Activated CD8-positive, alpha-beta memory T cell treated with anti-CD3 and anti-CD28 coated beads for 36 hours (primary cell): Measurements from ENCODE around the gene ORM1. TPM values are rescaled to one million over a fixed set of nuclear protein-coding genes. Genes with fewer than 3 reads are reported as not detected.

Experiments used
- CTCF ChIA-PET: fragments of 350-600 bp; sonication (Branson Sonifier 250); formaldehyde crosslinking; loops from one replicate; lab custom pipeline; 2021; ENCODE audit warnings: antibody characterized with exemption; lab: Charles Lee
- POLR2A ChIA-PET: fragments of 350-600 bp; sonication (Branson Sonifier 250); formaldehyde crosslinking; loops from one replicate; lab custom pipeline; 2021; ENCODE audit warnings: antibody characterized with exemption; lab: Charles Lee
- total RNA-seq, 2 experiments: library from RNA; stranded (reverse); gene quantifications; one replicate each; pipeline ENCODE4 v1.2.3, GENCODE V29; 2021

Gene ORM1
- total RNA-seq, 2 experiments from 2014 or later, result not detected

GRCh38 chr9:114348261-114348905 lies 25.5 kb downstream of the ORM1 start:
- ChIA-PET POLR2A (interaction anchor here (0.6 to 3.1 kb wide), 3 partner anchors 16 to 38 kb away, joined by 3 to 48 read pairs (median 3); partner anchors contain the start of gene AKNA), CTCF (interaction anchor here (0.8 to 2.7 kb wide), 11 partner anchors 9 to 57 kb away, joined by 3 to 20 read pairs (median 4); partner anchors contain the start of gene AKNA)

- ChIA-PET CTCF (interaction anchor here (0.8 to 2.7 kb wide), 11 partner anchors 10 to 57 kb away, joined by 3 to 20 read pairs (median 4); partner anchors contain the start of gene AKNA), POLR2A (interaction anchor here (0.6 to 3.1 kb wide), 5 partner anchors 15 to 41 kb away, joined by 3 to 48 read pairs (median 3); partner anchors contain the start of gene AKNA)
Observed at GRCh38 chr9:114348906-114349482, 26.1 kb downstream of the ORM1 start.

DNA sequence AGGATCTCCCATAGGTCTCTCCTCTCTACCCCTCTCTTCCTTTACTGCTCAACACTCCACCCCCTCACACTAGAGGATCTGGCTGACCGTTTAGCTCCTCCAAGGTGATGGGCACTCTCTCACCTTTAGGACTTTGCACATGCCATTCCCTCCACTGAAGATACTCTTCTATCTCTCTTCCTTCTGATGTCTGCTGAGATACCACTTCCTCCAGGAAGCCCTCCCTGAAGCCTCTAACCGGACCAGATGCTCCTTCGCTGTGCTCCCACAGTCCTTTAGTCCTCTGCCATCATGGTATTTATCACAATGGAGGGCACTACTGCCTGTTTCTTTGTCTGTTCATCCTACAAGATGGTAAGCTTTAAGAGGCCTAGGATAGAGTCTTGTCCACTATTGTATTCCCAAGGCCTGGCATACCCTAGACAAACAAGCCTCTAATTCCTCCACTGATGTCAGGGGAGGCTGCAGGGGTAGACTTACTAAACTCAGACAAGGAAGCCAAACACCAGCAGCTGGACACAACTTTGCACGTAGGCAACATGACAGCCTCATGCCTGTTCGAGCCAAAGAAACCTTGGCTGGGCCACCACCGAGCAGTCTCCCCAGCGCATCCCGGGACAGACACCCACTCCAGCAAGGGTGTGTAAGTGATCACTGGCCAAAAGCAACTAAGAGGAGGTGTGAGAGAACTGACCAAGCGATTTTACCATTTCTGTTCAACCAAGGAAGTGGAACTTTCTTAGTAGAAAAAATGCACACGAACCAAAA lies 27.0 kb downstream of the ORM1 start:
- ChIA-PET CTCF (interaction anchor here (0.9 to 2.7 kb wide), 9 partner anchors 11 to 238 kb away, joined by 3 to 20 read pairs (median 4); partner anchors contain the start of genes AKNA and ATP6V1G1), POLR2A (interaction anchor here (0.8 to 3.1 kb wide), 5 partner anchors 15 to 155 kb away, joined by 3 to 48 read pairs (median 3); partner anchors contain the start of gene AKNA)

DNA sequence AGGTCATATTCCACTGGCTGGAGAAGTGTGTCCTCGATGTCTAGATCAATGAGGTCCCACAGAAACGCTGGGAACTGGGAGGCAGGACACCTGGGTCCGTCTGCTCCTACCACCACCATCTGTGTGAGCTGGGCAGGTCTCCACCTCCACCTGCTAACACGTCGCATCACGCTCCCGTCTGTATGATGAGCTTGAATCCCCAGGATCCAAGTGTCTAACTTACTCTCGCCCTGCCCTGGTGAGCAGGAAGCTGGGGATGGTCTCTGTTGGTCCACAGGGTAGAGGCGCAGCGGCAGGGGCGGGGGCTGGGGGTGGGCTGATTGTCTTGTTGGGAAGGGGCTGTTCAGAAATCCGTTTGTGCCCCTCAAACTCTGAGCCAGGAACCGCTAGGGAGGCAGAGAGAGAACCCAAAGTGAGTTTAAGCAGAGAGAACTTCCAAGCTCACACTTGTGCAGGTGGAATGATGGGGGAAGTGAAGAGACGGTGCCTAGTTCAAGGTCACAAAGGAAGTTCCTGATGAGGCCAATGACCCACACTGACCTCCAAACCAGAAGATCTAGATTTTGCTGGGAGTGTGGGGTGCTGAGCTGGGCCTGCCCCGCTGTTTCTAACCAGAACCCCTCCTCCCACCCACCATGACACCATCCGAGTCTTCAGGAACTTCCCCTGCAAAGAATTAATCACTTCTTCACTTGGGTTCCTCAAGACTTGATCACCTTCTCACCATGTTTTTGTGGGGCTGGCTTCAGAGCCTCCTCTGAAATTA lies 27.9 kb downstream of the ORM1 start:
- CTCF ChIA-PET, result interaction anchor here (0.9 to 2.7 kb wide), 8 partner anchors 11 to 237 kb away, joined by 3 to 20 read pairs (median 4); partner anchors contain the start of genes AKNA and ATP6V1G1
- POLR2A ChIA-PET, result interaction anchor here (0.8 to 3.1 kb wide), 5 partner anchors 13 to 154 kb away, joined by 3 to 48 read pairs (median 3); partner anchors contain the start of gene AKNA

- ChIA-PET POLR2A (no interaction called here), CTCF (interaction anchor here (0.7 to 1.3 kb wide), 3 partner anchors 11 to 21 kb away, joined by 3 to 4 read pairs (median 3); no protein-coding TSS in a partner anchor)
Observed at GRCh38 chr9:114351932-114352331, 29.0 kb downstream of the ORM1 start.

GRCh38 chr9:114355821-114356220 lies 32.9 kb downstream of the ORM1 start:
- POLR2A ChIA-PET, result no interaction called here
- CTCF ChIA-PET, result interaction anchor here (0.9 to 1.2 kb wide), 4 partner anchors 12 to 50 kb away, joined by 3 to 5 read pairs (median 3); no protein-coding TSS in a partner anchor

DNA sequence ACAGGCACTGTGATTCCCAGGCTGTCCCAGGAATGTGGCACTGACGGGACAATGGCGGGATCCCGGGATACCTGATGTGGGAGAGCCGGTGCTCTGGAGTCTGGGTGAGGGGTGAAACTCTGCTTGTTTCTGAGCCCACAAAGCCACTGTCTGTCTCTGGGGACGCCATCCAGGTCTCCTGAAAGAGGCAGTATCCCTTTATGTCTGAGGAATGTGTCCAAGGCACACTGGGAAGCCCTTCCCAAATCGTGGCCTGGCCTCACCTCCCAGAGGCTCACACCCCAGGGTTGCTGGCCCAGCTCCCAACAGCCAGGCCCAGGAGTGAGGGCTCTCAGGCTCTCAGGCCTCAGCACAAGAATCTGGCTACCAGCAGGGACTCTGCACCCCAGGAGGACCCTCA lies 33.9 kb downstream of the ORM1 start:
- CTCF ChIA-PET, result interaction anchor here (0.9 to 1.0 kb wide), 2 partner anchors 29 to 49 kb away, joined by 3 to 5 read pairs; no protein-coding TSS in a partner anchor
- POLR2A ChIA-PET, result no interaction called here

- ChIA-PET POLR2A (no interaction called here), CTCF (no interaction called here)
Observed at GRCh38 chr9:114357360-114357759, 34.5 kb downstream of the ORM1 start.

- CTCF ChIA-PET, result no interaction called here
- POLR2A ChIA-PET, result no interaction called here
Observed at GRCh38 chr9:114357911-114358328, 35.0 kb downstream of the ORM1 start.

DNA sequence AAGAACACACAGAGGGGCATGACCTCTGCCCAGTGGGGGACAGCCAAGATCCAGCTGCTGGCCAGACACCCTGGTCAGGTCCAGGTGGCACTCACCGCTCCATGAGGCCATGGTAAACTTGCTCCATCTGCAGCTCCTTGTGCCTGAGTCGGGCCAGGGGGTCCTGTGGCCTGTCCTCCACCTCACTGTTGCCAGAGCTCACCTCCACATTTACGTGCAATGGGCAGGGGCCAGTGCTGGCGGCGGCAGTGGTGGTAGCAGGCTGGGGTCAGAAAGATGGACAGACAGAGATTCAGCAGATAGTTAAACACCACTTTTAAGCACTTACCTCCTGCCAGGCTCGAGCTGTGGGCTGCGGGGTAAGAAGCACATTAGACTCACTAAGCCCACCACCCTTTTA lies 36.9 kb downstream of the ORM1 start:
- ChIA-PET CTCF (no interaction called here), POLR2A (no interaction called here)

GRCh38 chr9:114361542-114361941 lies 38.6 kb downstream of the ORM1 start:
- CTCF ChIA-PET, result interaction anchor here (1.0 to 1.6 kb wide), 2 partner anchors 11 to 12 kb away, joined by 3 to 4 read pairs; no protein-coding TSS in a partner anchor
- POLR2A ChIA-PET, result interaction anchor here (0.7 to 4.9 kb wide), 2 partner anchors 16 to 24 kb away, joined by 3 to 23 read pairs; no protein-coding TSS in a partner anchor

DNA sequence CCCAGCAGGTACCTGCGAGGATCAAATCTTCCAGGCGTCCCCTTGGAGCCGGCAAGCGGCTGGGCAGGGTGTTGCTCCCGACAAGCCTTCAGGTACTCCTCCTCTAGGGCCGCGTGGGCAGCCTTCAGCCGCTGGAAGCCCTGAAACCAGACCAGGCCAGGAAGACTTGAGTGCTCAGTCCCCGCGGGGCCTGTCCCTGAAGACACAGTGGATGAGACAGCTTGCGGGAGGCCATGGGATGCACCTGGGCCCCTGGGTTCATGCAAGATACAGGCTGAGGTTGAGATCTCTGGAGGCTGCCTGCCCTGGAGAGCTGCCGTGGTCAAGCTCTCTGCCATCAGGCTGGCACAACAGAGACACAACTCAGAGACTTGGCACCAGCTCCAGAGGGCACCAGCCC lies 39.5 kb downstream of the ORM1 start:
- CTCF ChIA-PET, result interaction anchor here (1.2 to 1.9 kb wide), 3 partner anchors 9 to 23 kb away, joined by 4 to 11 read pairs (median 5); no protein-coding TSS in a partner anchor
- POLR2A ChIA-PET, result interaction anchor here (0.7 to 4.9 kb wide), 4 partner anchors 10 to 26 kb away, joined by 3 to 23 read pairs (median 10); partner anchors contain the start of gene AKNA

DNA sequence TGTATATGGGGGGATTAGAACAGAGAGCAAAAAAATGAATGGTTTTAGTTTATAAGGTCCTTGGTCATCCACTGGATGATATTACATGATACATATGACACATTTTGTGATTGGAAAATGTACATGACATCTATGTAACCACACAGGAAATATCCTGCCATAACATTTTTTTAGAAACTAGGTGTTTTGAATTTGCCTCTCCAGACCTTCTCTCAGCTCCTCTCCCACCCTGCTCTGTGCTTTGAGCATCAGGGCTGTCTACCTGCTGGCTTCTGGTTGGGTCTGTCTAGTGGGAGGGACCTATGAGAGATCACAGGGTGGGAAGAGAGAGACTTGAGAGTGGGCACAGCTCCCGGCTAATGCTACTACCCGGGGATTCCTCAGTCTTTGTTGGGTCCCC lies 40.5 kb downstream of the ORM1 start:
- ChIA-PET CTCF (interaction anchor here (0.7 to 2.4 kb wide), 5 partner anchors 10 to 42 kb away, joined by 3 to 11 read pairs (median 5); no protein-coding TSS in a partner anchor), POLR2A (interaction anchor here (1.2 to 4.9 kb wide), 5 partner anchors 9 to 32 kb away, joined by 3 to 23 read pairs (median 7); partner anchors contain the start of gene AKNA)

DNA sequence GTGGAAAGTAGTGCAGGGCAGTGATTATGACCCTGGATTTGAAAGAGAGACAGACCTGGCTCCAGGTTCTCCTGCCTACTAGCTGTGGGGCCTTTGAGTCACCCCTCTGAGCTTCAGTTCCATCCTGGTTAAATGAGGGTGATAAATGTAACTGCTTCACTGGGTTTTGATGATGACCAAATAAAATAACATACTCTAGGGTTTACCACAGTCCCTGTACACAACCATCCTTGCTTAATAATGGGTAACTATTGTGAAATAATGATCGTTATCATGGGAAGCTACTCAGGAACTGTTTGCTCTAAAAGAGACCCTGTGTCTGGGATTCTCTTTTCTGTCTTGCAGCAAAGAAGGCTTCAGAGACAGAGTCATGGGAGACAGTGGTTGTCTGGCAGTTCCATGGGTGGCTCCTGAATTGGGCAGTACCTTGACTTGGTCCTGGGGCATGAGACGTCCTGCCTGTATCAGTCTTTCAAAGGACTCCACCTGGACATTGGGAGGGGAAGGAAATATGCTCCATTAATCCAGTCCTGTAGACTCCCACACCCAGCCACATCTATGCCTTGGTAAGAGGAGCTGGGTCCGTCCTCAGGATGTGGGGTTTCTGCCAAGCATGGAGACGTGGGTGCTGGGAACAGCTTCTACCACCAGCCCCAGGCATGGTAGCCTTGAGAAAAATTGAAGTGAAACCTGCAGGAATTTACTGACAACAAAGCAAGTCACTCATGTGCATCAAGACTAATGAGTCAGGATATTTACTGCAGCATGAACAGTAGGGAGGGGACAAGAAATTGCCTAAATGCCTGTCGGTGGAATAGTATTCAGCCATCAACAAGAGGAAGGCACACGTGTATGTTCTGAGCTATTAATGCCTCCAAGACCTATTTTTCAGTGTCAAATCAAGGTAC lies 41.5 kb downstream of the ORM1 start:
- ChIA-PET POLR2A (interaction anchor here (0.7 to 4.9 kb wide), 7 partner anchors 8 to 31 kb away, joined by 3 to 23 read pairs (median 4); partner anchors contain the start of gene AKNA), CTCF (interaction anchor here (0.7 to 2.4 kb wide), 4 partner anchors 12 to 21 kb away, joined by 3 to 11 read pairs (median 6); no protein-coding TSS in a partner anchor)

GRCh38 chr9:114365194-114365593 lies 42.3 kb downstream of the ORM1 start:
- POLR2A ChIA-PET, result interaction anchor here (1.2 to 4.9 kb wide), 3 partner anchors 15 to 23 kb away, joined by 3 to 23 read pairs (median 12); partner anchors contain the start of gene AKNA
- CTCF ChIA-PET, result interaction anchor here (0.8 to 2.4 kb wide), 6 partner anchors 12 to 27 kb away, joined by 3 to 8 read pairs (median 3); no protein-coding TSS in a partner anchor
